ENCODE data around the gene SERINC3. TPM values are rescaled to one million over a fixed set of nuclear protein-coding genes. Genes with fewer than 3 reads are reported as not detected.
A peak's percentile ranks its signal among the peaks of the same experiment; 100 is the strongest.

The SERINC3 gene
- total and polyA plus RNA-seq, 2 experiments from 2014 or later: 80.0 to 128 TPM

DNA sequence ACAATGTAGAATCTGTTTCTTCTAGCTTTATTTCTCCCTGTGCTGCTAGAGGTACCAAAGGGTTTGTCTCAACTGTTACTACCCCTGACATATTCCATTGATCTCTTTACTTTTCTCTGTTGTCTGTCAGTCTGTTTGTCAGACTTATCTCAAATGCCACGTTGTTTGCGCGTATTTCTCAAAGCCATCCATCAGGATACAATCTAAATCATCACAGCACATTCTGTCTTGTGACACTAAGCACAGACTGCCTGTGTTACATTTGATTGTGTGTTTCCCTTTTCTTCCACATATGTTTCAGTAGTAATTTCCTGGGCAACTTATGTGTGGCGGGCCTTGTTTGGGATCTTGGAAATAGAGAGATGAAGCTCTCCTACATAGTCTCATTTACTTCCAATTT lies 30.2 kb upstream of the SERINC3 start:
- H3K9me3 ChIP-seq (ENCODE audit: low read depth): no peaks in the 10 kb centered on the region
- WGBS (ENCODE audit: low lambda C conversion rate, missing lambda C conversion rate): 54% methylated on average over 4 of the region's 4 CpGs
- TF ChIP-seq, protein P1, sequence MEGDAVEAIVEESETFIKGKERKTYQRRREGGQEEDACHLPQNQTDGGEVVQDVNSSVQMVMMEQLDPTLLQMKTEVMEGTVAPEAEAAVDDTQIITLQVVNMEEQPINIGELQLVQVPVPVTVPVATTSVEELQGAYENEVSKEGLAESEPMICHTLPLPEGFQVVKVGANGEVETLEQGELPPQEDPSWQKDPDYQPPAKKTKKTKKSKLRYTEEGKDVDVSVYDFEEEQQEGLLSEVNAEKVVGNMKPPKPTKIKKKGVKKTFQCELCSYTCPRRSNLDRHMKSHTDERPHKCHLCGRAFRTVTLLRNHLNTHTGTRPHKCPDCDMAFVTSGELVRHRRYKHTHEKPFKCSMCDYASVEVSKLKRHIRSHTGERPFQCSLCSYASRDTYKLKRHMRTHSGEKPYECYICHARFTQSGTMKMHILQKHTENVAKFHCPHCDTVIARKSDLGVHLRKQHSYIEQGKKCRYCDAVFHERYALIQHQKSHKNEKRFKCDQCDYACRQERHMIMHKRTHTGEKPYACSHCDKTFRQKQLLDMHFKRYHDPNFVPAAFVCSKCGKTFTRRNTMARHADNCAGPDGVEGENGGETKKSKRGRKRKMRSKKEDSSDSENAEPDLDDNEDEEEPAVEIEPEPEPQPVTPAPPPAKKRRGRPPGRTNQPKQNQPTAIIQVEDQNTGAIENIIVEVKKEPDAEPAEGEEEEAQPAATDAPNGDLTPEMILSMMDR (IDR thresholded peaks at IDR 0.05; ENCODE audit: poor library complexity): no peak
- TF ChIP-seq EZH2phosphoT487 (IDR thresholded peaks at IDR 0.05; ENCODE audit: low read depth, severe bottlenecking, unreplicated experiment) (no peak), EZH2 (IDR thresholded peaks at IDR 0.05; ENCODE audit: borderline replicate concordance) (no peak)
- H3K9me2 ChIP-seq (replicated peaks; ENCODE audit: insufficient read depth): no peaks in the 10 kb centered on the region
- H3K27me3 ChIP-seq: no peaks in the 10 kb centered on the region
- no peaks in the 10 kb centered on the region for H4K20me1 ChIP-seq (ENCODE audit: insufficient read depth, poor library complexity, severe bottlenecking)
- H3K36me3 ChIP-seq (replicated peaks; ENCODE audit: insufficient read depth, low read depth): no peaks in the 10 kb centered on the region
- H3K4me2 ChIP-seq: no peak overlapping the region
- no peak overlapping the region for H2AFZ ChIP-seq
- no peak for DNase-seq (ENCODE audit: low spot score)
- H3K4me3 ChIP-seq: no peak overlapping the region
- H3K79me2 ChIP-seq: peaks cover 22% of the 10 kb centered on the region
- H3K27ac ChIP-seq: peak overlapping the region; percentile 81
- peaks cover 50% of the 10 kb centered on the region for H3K4me1 ChIP-seq (ENCODE audit: insufficient read depth)

GRCh38 chr20:44549123-44549522 lies 27.3 kb upstream of the SERINC3 start:
- TF ChIP-seq, protein P1 (IDR thresholded peaks at IDR 0.05; ENCODE audit: poor library complexity): no peak
- TF ChIP-seq EZH2phosphoT487 (IDR thresholded peaks at IDR 0.05; ENCODE audit: low read depth, severe bottlenecking, unreplicated experiment) (no peak), EZH2 (IDR thresholded peaks at IDR 0.05; ENCODE audit: borderline replicate concordance) (no peak)
- no peaks in the 10 kb centered on the region for H3K9me3 ChIP-seq (ENCODE audit: low read depth)
- peak overlapping the region; percentile 29 for H3K27ac ChIP-seq
- DNase-seq (ENCODE audit: low spot score): no peak
- peaks cover 27% of the 10 kb centered on the region for H3K79me2 ChIP-seq
- H3K9me2 ChIP-seq (replicated peaks; ENCODE audit: insufficient read depth): no peaks in the 10 kb centered on the region
- H3K4me3 ChIP-seq: no peak overlapping the region
- no peaks in the 10 kb centered on the region for H3K27me3 ChIP-seq
- peaks cover 34% of the 10 kb centered on the region for H3K4me1 ChIP-seq (ENCODE audit: insufficient read depth)
- H2AFZ ChIP-seq: no peak overlapping the region
- H3K36me3 ChIP-seq (replicated peaks; ENCODE audit: insufficient read depth, low read depth): no peaks in the 10 kb centered on the region
- WGBS (ENCODE audit: low lambda C conversion rate, missing lambda C conversion rate): 32% methylated on average over 4 of the region's 4 CpGs
- H3K4me2 ChIP-seq: peak overlapping the region; percentile 46
- H4K20me1 ChIP-seq (ENCODE audit: insufficient read depth, poor library complexity, severe bottlenecking): no peaks in the 10 kb centered on the region

DNA sequence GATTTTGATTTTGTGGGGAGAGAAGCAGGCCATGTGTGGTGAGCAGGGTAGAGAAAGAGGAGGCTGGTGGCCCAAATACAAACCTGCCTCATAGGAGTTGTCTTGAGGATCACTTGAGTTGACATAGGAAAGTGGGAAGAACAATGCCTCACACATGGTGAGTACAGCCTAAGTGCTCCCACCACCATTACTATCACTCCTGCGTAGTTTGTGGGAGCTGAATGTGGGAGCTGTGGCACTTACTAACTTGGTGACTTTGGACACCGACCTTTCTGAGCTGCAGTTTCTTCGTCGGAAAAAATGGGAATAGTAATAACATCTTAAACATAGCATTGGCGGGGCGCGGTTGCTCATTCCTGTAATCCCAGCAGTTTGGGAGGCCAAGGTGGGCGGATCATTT lies 25.5 kb upstream of the SERINC3 start:
- no peak for DNase-seq (ENCODE audit: low spot score)
- H3K36me3 ChIP-seq (replicated peaks; ENCODE audit: insufficient read depth, low read depth): no peaks in the 10 kb centered on the region
- H3K4me3 ChIP-seq: no peak overlapping the region
- H3K79me2 ChIP-seq: peaks cover 29% of the 10 kb centered on the region
- 98% methylated on average over 8 of the region's 8 CpGs for WGBS (ENCODE audit: low lambda C conversion rate, missing lambda C conversion rate)
- no peak for TF ChIP-seq EZH2 (IDR thresholded peaks at IDR 0.05; ENCODE audit: borderline replicate concordance)
- TF ChIP-seq, protein P1 (IDR thresholded peaks at IDR 0.05; ENCODE audit: poor library complexity): no peak
- TF ChIP-seq EZH2phosphoT487 (IDR thresholded peaks at IDR 0.05; ENCODE audit: low read depth, severe bottlenecking, unreplicated experiment): no peak
- H3K27ac ChIP-seq: no peak overlapping the region
- no peak overlapping the region for H3K4me2 ChIP-seq
- no peaks in the 10 kb centered on the region for H3K27me3 ChIP-seq
- no peak overlapping the region for H2AFZ ChIP-seq
- no peaks in the 10 kb centered on the region for H3K9me3 ChIP-seq (ENCODE audit: low read depth)
- H3K9me2 ChIP-seq (replicated peaks; ENCODE audit: insufficient read depth): no peaks in the 10 kb centered on the region
- no peaks in the 10 kb centered on the region for H4K20me1 ChIP-seq (ENCODE audit: insufficient read depth, poor library complexity, severe bottlenecking)
- H3K4me1 ChIP-seq (ENCODE audit: insufficient read depth): peaks cover 22% of the 10 kb centered on the region

GRCh38 chr20:44544263-44544662 lies 22.4 kb upstream of the SERINC3 start:
- H2AFZ ChIP-seq: no peak overlapping the region
- H3K4me3 ChIP-seq: no peak overlapping the region
- WGBS (ENCODE audit: low lambda C conversion rate, missing lambda C conversion rate): 86% methylated on average over 5 of the region's 5 CpGs
- peaks cover 10% of the 10 kb centered on the region for H3K4me1 ChIP-seq (ENCODE audit: insufficient read depth)
- H3K4me2 ChIP-seq: no peak overlapping the region
- H3K27me3 ChIP-seq: no peaks in the 10 kb centered on the region
- H3K9me3 ChIP-seq (ENCODE audit: low read depth): no peaks in the 10 kb centered on the region
- H3K27ac ChIP-seq: no peak overlapping the region
- no peak for DNase-seq (ENCODE audit: low spot score)
- H3K79me2 ChIP-seq: peaks cover 37% of the 10 kb centered on the region
- H3K36me3 ChIP-seq (replicated peaks; ENCODE audit: insufficient read depth, low read depth): no peaks in the 10 kb centered on the region
- TF ChIP-seq EZH2phosphoT487 (IDR thresholded peaks at IDR 0.05; ENCODE audit: low read depth, severe bottlenecking, unreplicated experiment) (no peak), EZH2 (IDR thresholded peaks at IDR 0.05; ENCODE audit: borderline replicate concordance) (no peak)
- TF ChIP-seq, protein P1 (IDR thresholded peaks at IDR 0.05; ENCODE audit: poor library complexity): no peak
- H4K20me1 ChIP-seq (ENCODE audit: insufficient read depth, poor library complexity, severe bottlenecking): no peaks in the 10 kb centered on the region
- no peaks in the 10 kb centered on the region for H3K9me2 ChIP-seq (replicated peaks; ENCODE audit: insufficient read depth)
